HG03135 (cell line): Measurements from ENCODE around the gene CCBE1.

Source experiments
- ATAC-seq: cut with Tn5 transposase; IDR thresholded peaks from one replicate; pipeline ENCODE4 v1.9.1; 2021; ENCODE audit warnings: mild to moderate bottlenecking, moderate library complexity; ENCODE audit not compliant: unreplicated experiment

The CCBE1 gene

GRCh38 chr18:59423259-59423658 is 274.0 kb downstream of the CCBE1 start:
- ATAC-seq: no peak

GRCh38 chr18:59420244-59420643 is 277.0 kb downstream of the CCBE1 start:
- no peak for ATAC-seq

GRCh38 chr18:59419386-59419785 is 277.8 kb downstream of the CCBE1 start:
- ATAC-seq: no peak

DNA sequence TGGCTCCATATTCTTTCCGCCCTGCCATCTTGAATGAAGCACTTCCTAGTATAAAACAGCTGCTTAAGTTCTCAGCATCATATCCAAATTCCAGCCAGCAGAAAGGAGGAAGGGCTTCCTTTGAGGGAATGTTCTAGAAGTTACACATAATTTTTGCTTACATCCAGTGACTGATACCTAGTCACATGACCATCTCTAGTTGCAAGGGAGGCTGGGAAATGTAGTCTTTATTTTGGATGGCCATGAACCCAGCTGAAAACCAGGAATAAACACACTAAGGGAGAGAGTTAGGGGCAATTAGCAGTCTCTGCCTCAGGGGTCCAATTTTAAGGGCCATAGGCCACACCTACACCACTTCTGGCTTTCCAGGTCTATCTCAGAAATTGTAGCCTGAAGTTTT is 280.4 kb downstream of the CCBE1 start:
- no peak for ATAC-seq

DNA sequence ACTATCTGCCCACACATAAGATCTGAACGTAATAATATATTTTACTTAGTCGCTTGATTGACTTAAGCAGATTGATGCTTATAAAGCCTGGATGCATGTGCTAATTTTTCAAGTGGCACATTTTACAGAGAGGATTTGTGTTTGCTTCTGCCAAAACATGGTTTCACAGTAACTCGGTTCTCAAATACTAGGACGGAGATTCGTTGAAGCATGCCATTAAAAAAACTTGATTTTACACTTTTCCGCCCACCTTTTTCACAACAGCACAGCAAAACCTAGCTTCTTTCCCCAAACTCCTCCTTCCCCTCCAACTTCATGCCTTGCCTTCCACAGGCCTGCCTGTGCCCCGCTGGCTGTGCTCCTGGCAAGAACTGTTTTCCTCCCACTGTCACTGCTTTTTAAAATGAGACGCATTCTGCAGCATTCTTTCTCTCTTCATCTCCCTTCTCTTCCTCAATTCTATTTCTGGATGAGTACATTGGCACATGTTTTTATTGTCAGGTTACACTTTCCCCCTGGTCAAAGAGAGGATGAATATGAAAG is 283.0 kb downstream of the CCBE1 start:
- ATAC-seq: no peak

- peak; percentile 98 for ATAC-seq
Observed at GRCh38 chr18:59402432-59403090, 294.7 kb downstream of the CCBE1 start.

DNA sequence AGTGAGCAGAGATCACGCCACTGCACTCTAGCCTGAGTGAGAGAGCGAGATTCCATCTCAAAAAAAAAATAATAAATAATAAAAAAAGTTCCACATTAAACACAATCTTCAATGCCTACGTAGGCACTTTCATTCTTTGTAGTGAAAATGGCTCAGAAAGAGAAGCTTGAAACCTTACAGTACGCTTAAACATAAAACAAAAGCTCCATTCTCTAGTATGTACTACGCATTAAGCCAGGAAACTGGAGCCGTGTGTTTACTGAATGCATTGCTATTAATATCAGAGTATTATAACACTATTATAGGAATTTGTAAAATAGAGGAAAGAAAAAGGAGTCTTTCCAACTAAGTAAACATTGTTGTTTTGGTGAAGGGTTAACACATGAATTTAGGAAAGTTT is 296.8 kb downstream of the CCBE1 start:
- ATAC-seq: no peak

DNA sequence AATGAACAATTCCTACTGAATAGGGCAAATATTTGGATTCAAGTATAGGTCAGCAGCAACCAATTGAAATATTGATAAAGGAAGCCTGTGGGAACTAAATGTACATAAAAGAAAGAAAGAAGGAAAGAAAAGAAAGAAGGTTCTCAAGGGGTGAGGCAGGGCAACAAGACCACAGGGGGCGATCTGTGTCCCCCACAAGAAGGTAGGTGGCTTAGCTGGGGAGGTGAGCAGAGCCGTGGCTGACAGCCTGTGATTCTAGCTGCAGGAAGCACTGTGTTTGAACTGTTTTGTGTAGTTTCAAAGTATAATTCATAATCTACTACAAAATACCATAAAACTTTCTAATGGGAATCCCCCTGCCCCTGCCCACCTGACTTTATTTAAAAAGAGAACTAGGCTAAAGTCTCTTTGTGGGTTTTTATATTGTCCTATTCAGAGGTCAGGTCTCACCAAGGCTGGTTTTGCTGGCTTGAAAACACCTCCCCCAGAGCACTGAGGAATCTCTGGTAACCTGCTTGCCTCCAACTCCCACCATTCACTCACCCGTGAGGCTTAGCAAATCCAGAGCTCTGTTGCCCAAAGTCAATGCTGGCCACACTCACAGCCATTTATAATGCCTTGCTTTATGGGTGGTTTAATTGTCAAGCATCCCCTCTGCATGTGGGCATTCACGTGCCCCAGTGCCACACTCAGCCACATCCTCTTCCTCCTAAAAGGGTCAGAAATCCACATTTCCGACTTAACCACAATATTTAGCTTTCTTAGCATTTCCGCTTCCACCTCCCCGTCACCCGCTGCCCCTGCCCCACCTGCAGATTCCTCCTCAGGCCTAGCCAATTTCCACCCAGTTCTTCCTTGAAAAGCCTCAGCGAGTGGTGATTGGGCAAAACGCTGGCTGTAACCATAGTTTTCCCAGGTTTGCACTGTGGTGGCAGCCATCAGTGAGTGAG is 301.7 kb downstream of the CCBE1 start:
- ATAC-seq: no peak

GRCh38 chr18:59393381-59393780 is 303.8 kb downstream of the CCBE1 start:
- ATAC-seq: no peak

DNA sequence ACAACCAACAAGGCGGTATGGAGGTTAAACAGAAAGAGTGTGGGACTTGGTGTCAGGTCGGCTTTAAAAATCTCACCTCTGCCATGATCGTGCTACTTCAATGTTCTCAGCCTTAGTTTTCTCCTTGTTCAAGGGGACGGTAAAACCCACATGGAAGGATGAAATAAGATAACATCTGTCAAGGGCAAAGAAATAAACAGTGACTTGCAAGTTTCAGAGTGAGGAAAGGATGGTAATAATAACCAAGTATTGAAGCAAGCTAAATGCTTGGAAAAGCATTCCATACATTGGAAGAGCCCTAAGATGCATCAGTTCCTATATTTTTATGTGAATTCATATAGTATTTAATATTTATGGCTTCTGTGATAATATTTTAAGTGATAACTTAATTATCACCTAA is 308.4 kb downstream of the CCBE1 start:
- ATAC-seq: no peak

DNA sequence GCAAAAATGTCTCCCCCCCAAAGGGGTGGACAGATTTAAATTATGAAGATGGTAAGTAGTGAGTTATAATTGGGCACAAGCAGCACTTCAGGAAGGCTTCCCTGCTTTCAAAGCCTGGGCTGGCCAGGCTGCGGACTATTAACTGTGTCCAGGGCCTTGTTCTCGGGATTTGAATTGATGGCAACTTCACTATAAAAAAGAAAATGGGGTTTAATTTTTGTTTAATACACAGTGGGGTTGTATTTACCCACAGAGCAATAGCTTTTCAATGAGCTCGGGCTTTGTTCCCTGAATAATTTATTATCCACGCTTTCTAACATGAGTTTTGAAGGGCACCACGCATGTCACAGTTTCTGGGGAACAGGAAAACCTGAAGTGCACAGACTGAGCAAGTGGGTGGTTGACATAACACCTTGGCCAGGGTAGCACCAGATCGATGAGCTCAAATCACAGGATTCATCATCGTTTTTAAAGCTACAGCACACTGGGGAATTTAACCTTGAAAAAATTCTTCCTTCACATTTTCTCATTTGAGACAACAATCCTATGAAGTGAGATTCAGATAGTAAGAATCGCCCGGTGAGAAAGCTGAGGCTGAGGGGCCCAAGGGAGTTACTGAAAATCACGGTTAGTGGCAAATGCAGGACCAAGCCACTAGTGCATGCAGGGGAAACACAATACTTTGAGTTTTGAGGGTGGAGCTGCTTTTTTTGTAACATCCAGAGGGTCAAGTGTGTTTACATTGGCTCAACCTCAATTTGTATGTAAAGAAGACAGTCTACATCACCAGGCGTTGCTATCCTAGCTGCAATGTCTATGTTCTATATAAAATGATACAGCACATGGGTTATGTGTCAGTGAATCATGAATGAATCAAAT is 309.3 kb downstream of the CCBE1 start:
- no peak for ATAC-seq

DNA sequence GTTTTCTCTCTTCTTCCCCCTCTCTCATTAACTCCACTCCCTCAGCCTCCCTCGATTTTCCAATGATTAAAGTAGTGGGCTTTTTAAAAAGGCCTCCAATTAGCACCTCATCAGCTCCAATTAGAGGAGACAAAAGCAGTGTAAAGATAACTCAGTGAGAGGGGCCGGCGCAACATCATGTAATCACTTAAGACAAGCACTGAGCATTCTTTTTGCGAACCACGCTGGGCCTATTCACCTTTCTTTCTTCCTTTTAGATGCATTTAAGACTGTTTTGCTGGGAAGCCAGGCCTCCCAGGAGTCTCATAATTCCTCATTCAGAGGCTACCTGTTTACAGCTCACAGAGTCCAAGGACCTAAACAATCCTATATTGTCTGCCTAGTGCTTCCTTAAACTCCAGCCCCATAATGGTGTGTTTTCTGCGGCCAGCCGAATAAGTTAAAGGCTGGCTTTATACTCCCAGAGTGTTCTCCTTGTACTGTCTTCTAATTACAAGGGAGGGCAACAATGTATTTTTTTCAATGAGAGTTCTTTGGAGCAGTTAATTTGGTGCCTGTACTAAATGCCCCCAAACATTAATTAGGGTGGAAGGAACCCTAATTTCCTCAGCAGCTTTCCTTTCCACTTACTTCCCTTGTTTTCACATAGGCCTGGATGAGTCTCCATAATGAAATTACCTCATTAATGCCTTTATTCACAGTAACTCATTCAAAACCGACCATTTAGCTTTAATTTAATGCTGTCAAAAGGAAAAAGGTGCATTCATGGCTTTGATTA is 310.1 kb downstream of the CCBE1 start:
- ATAC-seq: no peak

GRCh38 chr18:59385191-59385590 is 312.0 kb downstream of the CCBE1 start:
- no peak for ATAC-seq

DNA sequence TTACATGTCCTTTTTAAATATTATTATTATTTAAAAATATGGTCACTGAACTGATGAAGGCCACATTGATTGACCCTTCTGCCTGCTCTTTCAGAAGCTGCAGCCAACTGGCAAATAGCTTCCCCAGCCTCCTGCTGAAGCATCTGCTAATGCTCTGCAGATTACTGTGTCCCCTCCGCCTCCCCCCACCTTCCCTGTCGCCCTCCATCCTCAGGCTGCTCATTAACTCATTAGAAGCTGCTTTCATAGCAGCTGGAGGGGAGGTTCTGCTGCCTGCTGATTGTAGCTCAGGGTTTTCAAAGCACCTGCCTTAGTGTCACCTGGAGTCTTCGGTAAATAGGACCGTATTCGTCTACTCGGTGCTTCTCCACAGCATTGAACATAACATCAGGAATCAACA is 313.4 kb downstream of the CCBE1 start:
- ATAC-seq: no peak

DNA sequence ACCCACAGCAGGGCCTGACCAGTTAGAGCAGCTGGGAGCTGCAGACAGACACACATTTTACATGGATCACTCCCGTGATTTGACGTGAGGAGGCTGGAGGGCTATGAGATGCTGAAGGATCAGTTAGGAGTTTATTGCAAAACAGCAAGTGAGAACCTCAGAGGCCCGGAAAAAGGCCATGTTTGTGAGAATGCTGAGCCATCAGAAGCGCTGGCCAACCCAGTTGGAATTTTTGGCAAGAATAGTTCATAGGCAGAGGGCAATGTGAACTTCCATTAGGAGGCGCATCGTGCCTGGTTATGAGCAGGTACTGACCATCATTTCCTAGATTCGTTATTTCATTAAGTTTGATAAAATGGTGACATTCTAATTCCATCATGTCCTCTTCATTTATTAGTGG is 314.8 kb downstream of the CCBE1 start:
- ATAC-seq: no peak

- ATAC-seq: no peak
Observed at GRCh38 chr18:59381949-59382348, 315.3 kb downstream of the CCBE1 start.
